K562 (cell line): Measurements from ENCODE around the gene SLC1A5. TPM values are rescaled to one million over a fixed set of nuclear protein-coding genes. Genes with fewer than 3 reads are reported as not detected.

Experiments used
- DEAF1 ChIP-seq: fragments of 450-650 bp; formaldehyde crosslinking; IDR thresholded peaks from 2 replicates; pipeline ENCODE4 v1.4.0; 2020; ENCODE audit warnings: mild to moderate bottlenecking, moderate library complexity
- MYC ChIP-seq, 2 experiments: fragments of 250-450 bp in 1 of 2; sonication (Bioruptor Pico) in 1 of 2; IDR thresholded peaks; 2 replicates each; pipeline versions ENCODE4 v1.5.1 to v1.6.1; 2012 to 2021; ENCODE audit warnings: low read depth in 2 of 2, borderline replicate concordance in 1 of 2, improper control_type of control experiment in 1 of 2, low read length in 1 of 2, mild to moderate bottlenecking in 1 of 2, moderate library complexity in 1 of 2
- PCBP2 ChIP-seq: fragments of 200-400 bp; formaldehyde crosslinking; IDR thresholded peaks from 2 replicates; pipeline ENCODE4 v1.6.1; 2018; ENCODE audit warnings: low read length, low read depth, mild to moderate bottlenecking, moderate library complexity; ENCODE audit not compliant: poor library complexity, severe bottlenecking
- PYGO2 ChIP-seq: fragments of 450-650 bp; IDR thresholded peaks from 2 replicates; pipeline ENCODE4 v1.6.1; 2016; ENCODE audit warnings: mild to moderate bottlenecking, missing genetic modification characterization, moderate library complexity, missing compliant biosample characterization
- SMARCE1 ChIP-seq: fragments of 450-650 bp; IDR thresholded peaks from 2 replicates; pipeline ENCODE4 v1.7.1; 2016; ENCODE audit warnings: mild to moderate bottlenecking
- ZNF668 ChIP-seq: fragments of 250-450 bp; sonication (Bioruptor Pico); IDR thresholded peaks from 2 replicates; pipeline ENCODE4 v1.8.0; 2022; ENCODE audit warnings: mild to moderate bottlenecking, inconsistent platforms
- polyA plus RNA-seq, 8 experiments: library from polyadenylated mRNA; depleted of rRNA in 4 of 8; stranded (reverse) in 5 of 8; unstranded in 3 of 8; fragments of >200 nt; fragmentation: Nextera tagmentation in 2 of 8; fragmentation: Illumina TruSeq in 1 of 8; extraction: Ambion mirVana in 2 of 8; extraction: Trizol in 1 of 8; gene quantifications; 2 replicates each; pipeline versions ENCODE4 v1.2.1 to v1.2.3, GENCODE V29; 2011 to 2014; ENCODE audit warnings: inconsistent platforms in 1 of 8, missing spikeins in 1 of 8
- total RNA-seq, 7 experiments: library from RNA; depleted of rRNA in 6 of 7; stranded (reverse); fragments of >200 nt in 6 of 7; fragmentation: Illumina TruSeq in 2 of 7; extraction: Trizol in 2 of 7; gene quantifications; 2 replicates each; pipeline versions ENCODE4 v1.2.1 to v1.2.3, GENCODE V29; 2011 to 2021; ENCODE audit warnings: low replicate concordance in 1 of 7
- TF ChIP-seq, protein P1 (sequence below): sonication (generic); formaldehyde crosslinking; IDR thresholded peaks from 2 replicates; pipeline ENCODE4 v1.8.0; 2022; ENCODE audit warnings: mild to moderate bottlenecking, low read depth, missing genetic modification reagents
- TF ChIP-seq, protein P2 (sequence below): fragments of 450-650 bp; IDR thresholded peaks from 2 replicates; pipeline ENCODE4 v1.6.1; 2017; ENCODE audit warnings: antibody characterized with exemption, mild to moderate bottlenecking
- TF ChIP-seq, protein P3 (sequence below), 3 experiments: fragments of 200-800 bp in 1 of 3; sonication (Bioruptor generic) in 1 of 3; sonication (generic) in 1 of 3; formaldehyde crosslinking in 1 of 3; IDR thresholded peaks; 2 replicates each; pipeline versions ENCODE4 v1.6.1 to v1.8.0; 2016 to 2022; ENCODE audit warnings: mild to moderate bottlenecking in 2 of 3, missing compliant biosample characterization in 2 of 3, missing genetic modification characterization in 2 of 3, missing genetic modification reagents in 1 of 3
- TF ChIP-seq, protein P4 (sequence below): fragments of 250-450 bp; sonication (Bioruptor Pico); IDR thresholded peaks from 2 replicates; pipeline ENCODE4 v1.5.0; 2021; ENCODE audit warnings: mild to moderate bottlenecking, borderline replicate concordance

Gene SLC1A5
- total and polyA plus RNA-seq, 9 of the 15 experiments (the other 6 are each of a cell fraction or from before 2014, with no cell fraction given) = 31.2 to 417 (median 134) TPM

DNA sequence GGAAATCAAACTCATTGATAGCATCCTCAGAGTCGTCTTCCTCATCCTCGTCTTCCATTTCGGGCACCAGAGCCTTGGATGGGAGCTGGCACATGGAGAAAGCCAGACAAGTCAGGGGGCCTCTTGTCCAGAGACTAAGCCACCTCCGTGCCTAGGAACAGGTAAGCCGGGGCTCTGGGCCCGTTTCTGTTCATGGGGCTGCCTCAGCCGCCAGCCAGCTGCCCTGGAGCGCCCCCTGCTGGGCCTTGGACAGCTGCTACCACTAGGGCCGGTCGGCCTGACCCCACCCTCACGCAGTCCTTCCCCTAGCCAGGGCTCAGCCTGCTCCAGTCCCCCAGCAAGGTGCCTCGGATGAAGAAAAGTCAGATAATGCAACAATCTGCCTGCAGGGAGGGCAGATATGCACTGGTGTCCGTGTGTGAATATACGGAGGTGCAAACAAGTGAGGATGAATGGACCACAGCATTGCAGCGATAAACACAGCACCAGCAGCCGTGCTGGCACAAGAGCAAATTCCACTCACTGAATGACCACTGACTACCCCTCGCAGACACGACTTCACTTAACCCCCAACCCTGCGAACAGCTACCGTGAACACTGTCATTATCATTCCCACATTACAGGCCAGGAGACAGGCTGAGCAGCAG, 59.6 kb downstream of the SLC1A5 start (continued):
- TF ChIP-seq, protein P1, sequence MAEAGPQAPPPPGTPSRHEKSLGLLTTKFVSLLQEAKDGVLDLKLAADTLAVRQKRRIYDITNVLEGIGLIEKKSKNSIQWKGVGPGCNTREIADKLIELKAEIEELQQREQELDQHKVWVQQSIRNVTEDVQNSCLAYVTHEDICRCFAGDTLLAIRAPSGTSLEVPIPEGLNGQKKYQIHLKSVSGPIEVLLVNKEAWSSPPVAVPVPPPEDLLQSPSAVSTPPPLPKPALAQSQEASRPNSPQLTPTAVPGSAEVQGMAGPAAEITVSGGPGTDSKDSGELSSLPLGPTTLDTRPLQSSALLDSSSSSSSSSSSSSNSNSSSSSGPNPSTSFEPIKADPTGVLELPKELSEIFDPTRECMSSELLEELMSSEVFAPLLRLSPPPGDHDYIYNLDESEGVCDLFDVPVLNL (CRISPR knock-in tag) = no peak
- TF ChIP-seq, protein P2, sequence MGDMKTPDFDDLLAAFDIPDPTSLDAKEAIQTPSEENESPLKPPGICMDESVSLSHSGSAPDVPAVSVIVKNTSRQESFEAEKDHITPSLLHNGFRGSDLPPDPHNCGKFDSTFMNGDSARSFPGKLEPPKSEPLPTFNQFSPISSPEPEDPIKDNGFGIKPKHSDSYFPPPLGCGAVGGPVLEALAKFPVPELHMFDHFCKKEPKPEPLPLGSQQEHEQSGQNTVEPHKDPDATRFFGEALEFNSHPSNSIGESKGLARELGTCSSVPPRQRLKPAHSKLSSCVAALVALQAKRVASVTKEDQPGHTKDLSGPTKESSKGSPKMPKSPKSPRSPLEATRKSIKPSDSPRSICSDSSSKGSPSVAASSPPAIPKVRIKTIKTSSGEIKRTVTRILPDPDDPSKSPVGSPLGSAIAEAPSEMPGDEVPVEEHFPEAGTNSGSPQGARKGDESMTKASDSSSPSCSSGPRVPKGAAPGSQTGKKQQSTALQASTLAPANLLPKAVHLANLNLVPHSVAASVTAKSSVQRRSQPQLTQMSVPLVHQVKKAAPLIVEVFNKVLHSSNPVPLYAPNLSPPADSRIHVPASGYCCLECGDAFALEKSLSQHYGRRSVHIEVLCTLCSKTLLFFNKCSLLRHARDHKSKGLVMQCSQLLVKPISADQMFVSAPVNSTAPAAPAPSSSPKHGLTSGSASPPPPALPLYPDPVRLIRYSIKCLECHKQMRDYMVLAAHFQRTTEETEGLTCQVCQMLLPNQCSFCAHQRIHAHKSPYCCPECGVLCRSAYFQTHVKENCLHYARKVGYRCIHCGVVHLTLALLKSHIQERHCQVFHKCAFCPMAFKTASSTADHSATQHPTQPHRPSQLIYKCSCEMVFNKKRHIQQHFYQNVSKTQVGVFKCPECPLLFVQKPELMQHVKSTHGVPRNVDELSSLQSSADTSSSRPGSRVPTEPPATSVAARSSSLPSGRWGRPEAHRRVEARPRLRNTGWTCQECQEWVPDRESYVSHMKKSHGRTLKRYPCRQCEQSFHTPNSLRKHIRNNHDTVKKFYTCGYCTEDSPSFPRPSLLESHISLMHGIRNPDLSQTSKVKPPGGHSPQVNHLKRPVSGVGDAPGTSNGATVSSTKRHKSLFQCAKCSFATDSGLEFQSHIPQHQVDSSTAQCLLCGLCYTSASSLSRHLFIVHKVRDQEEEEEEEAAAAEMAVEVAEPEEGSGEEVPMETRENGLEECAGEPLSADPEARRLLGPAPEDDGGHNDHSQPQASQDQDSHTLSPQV = no peak
- TF ChIP-seq, protein P3, sequence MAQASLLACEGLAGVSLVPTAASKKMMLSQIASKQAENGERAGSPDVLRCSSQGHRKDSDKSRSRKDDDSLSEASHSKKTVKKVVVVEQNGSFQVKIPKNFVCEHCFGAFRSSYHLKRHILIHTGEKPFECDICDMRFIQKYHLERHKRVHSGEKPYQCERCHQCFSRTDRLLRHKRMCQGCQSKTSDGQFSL (CRISPR knock-in tag; IDR thresholded peaks at IDR 0.05) = 0 out of 2 replicates have a peak, but pooled peaks have one; percentile 11
- TF ChIP-seq, protein P3 (tag; IDR thresholded peaks at IDR 0.05) = no peak
- TF ChIP-seq ZNF668 (CRISPR knock-in tag) = no peak
- TF ChIP-seq, protein P4, sequence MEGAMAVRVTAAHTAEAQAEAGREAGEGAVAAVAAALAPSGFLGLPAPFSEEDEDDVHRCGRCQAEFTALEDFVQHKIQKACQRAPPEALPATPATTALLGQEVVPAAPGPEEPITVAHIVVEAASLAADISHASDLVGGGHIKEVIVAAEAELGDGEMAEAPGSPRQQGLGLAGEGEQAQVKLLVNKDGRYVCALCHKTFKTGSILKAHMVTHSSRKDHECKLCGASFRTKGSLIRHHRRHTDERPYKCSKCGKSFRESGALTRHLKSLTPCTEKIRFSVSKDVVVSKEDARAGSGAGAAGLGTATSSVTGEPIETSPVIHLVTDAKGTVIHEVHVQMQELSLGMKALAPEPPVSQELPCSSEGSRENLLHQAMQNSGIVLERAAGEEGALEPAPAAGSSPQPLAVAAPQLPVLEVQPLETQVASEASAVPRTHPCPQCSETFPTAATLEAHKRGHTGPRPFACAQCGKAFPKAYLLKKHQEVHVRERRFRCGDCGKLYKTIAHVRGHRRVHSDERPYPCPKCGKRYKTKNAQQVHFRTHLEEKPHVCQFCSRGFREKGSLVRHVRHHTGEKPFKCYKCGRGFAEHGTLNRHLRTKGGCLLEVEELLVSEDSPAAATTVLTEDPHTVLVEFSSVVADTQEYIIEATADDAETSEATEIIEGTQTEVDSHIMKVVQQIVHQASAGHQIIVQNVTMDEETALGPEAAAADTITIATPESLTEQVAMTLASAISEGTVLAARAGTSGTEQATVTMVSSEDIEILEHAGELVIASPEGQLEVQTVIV (CRISPR knock-in tag) = no peak
- TF ChIP-seq PYGO2 (tag) = no peak
- TF ChIP-seq MYC (IDR thresholded peaks at IDR 0.05; ENCODE audit: low read depth, low read length) = 0 out of 2 replicates have a peak, but pooled peaks have one; percentile 30
- no peak for TF ChIP-seq MYC (CRISPR knock-in tag; IDR thresholded peaks at IDR 0.05; ENCODE audit: borderline replicate concordance, low read depth)
- peak; percentile 75 for TF ChIP-seq SMARCE1
- TF ChIP-seq DEAF1 (CRISPR knock-in tag) = 0 out of 2 replicates have a peak, but pooled peaks have one; percentile 47
- no peak for TF ChIP-seq PCBP2
